Activated T-helper 17 cell treated with anti-CD3 and anti-CD28 coated beads, Interleukin-2, amount 50 U/mL, for 72 hours (primary cell): ENCODE measurements around the gene SLCO2A1. TPM values are rescaled to one million over a fixed set of nuclear protein-coding genes. Genes with fewer than 3 reads are reported as not detected.

Experiments
- ATAC-seq: fragments of 150-1000 bp; cut with Tn5 transposase; replicated peaks from 2 replicates; pipeline ENCODE4 v1.10.0; 2021; ENCODE audit warnings: mild to moderate bottlenecking, moderate library complexity
- H3K27ac Mint-ChIP-seq: one replicate; pipeline ENCODE4 v1.8.0; 2022; ENCODE audit warnings: mixed read lengths
- H3K27me3 Mint-ChIP-seq: one replicate; pipeline ENCODE4 v1.8.0; 2022; ENCODE audit warnings: mixed read lengths
- H3K36me3 Mint-ChIP-seq: one replicate; pipeline ENCODE4 v1.8.0; 2022; ENCODE audit warnings: low read depth, mild to moderate bottlenecking, mixed read lengths
- H3K4me1 Mint-ChIP-seq: one replicate; pipeline ENCODE4 v1.8.0; 2022; ENCODE audit warnings: mixed read lengths
- H3K4me3 Mint-ChIP-seq: one replicate; pipeline ENCODE4 v1.8.0; 2022; ENCODE audit warnings: mild to moderate bottlenecking, mixed read lengths
- H3K9me3 Mint-ChIP-seq: one replicate; pipeline ENCODE4 v1.8.0; 2022; ENCODE audit warnings: mixed read lengths
- total RNA-seq, 2 donors: library from RNA; stranded (reverse); gene quantifications; one replicate each; pipeline ENCODE4 v1.2.3, GENCODE V29; 2022

The SLCO2A1 gene
- total RNA-seq, 2 donors from 2014 or later, result not detected

GRCh38 chr3:134054231-134054630, 24.5 kb upstream of the SLCO2A1 start:
- Mint-ChIP-seq H3K27me3 (peaks cover 9% of the 10 kb centered on the region), H3K36me3 (no peaks in the 10 kb centered on the region), H3K4me1 (peaks cover 4% of the 10 kb centered on the region), H3K4me3 (no peak overlapping the region), H3K9me3 (no peaks in the 10 kb centered on the region), H3K27ac (no peak overlapping the region)
- no peak for ATAC-seq

- Mint-ChIP-seq H3K27me3 (peaks cover 4% of the 10 kb centered on the region), H3K27ac (no peak overlapping the region), H3K4me1 (peaks cover 4% of the 10 kb centered on the region), H3K36me3 (no peaks in the 10 kb centered on the region), H3K4me3 (no peak overlapping the region), H3K9me3 (no peaks in the 10 kb centered on the region)
- ATAC-seq, result no peak
Measured at GRCh38 chr3:134052370-134052769, 22.6 kb upstream of the SLCO2A1 start.

GRCh38 chr3:134049676-134050075, 20.0 kb upstream of the SLCO2A1 start:
- Mint-ChIP-seq H3K9me3 (peaks cover 10% of the 10 kb centered on the region), H3K4me1 (no peaks in the 10 kb centered on the region), H3K36me3 (no peaks in the 10 kb centered on the region), H3K27ac (no peak overlapping the region), H3K4me3 (no peak overlapping the region), H3K27me3 (no peaks in the 10 kb centered on the region)
- no peak for ATAC-seq

GRCh38 chr3:134048278-134048996, 18.7 kb upstream of the SLCO2A1 start:
- no peak overlapping the region for H3K27ac Mint-ChIP-seq
- H3K4me1 Mint-ChIP-seq, result no peaks in the 10 kb centered on the region
- ATAC-seq, result no peak
- H3K27me3 Mint-ChIP-seq, result no peaks in the 10 kb centered on the region
- H3K36me3 Mint-ChIP-seq, result no peaks in the 10 kb centered on the region
- H3K4me3 Mint-ChIP-seq, result no peak overlapping the region
- H3K9me3 Mint-ChIP-seq, result peaks cover 10% of the 10 kb centered on the region

GRCh38 chr3:134044459-134044858, 14.7 kb upstream of the SLCO2A1 start:
- H3K9me3 Mint-ChIP-seq, result peaks cover 10% of the 10 kb centered on the region
- no peaks in the 10 kb centered on the region for H3K36me3 Mint-ChIP-seq
- no peak for ATAC-seq
- no peak overlapping the region for H3K27ac Mint-ChIP-seq
- H3K4me3 Mint-ChIP-seq, result no peak overlapping the region
- H3K4me1 Mint-ChIP-seq, result no peaks in the 10 kb centered on the region
- peaks cover 3% of the 10 kb centered on the region for H3K27me3 Mint-ChIP-seq

GRCh38 chr3:134040066-134040465, 10.3 kb upstream of the SLCO2A1 start:
- Mint-ChIP-seq H3K27me3 (peaks cover 3% of the 10 kb centered on the region), H3K9me3 (no peaks in the 10 kb centered on the region), H3K4me1 (no peaks in the 10 kb centered on the region), H3K4me3 (no peak overlapping the region), H3K36me3 (no peaks in the 10 kb centered on the region), H3K27ac (no peak overlapping the region)
- ATAC-seq, result no peak

GRCh38 chr3:134039161-134039862, 9.6 kb upstream of the SLCO2A1 start:
- ATAC-seq, result no peak
- Mint-ChIP-seq H3K9me3 (no peaks in the 10 kb centered on the region), H3K27me3 (peaks cover 3% of the 10 kb centered on the region), H3K36me3 (no peaks in the 10 kb centered on the region), H3K4me3 (no peak overlapping the region), H3K27ac (no peak overlapping the region), H3K4me1 (no peaks in the 10 kb centered on the region)

DNA sequence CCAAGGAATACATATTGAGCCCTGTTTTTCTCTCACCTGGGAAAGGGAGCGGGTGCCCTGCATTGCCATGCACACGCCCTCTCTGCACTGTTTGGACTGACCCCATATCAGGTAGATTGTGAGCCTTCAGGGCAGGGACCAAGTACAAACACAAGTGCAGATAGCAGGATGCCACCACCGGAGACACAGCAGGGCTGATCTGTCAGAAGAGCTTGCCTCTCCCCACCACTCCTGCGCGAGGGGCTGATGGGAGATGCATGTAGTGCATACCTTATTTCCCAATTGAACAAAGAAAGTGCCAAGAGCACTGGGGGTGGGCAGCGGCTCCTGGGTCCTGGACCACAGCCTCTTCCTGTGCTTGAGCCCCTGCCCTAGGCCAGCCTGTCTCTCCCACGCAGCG, 9.0 kb upstream of the SLCO2A1 start:
- ATAC-seq, result no peak
- H3K4me1 Mint-ChIP-seq, result no peaks in the 10 kb centered on the region
- H3K36me3 Mint-ChIP-seq, result no peaks in the 10 kb centered on the region
- H3K27me3 Mint-ChIP-seq, result peaks cover 3% of the 10 kb centered on the region
- H3K27ac Mint-ChIP-seq, result no peak overlapping the region
- no peak overlapping the region for H3K4me3 Mint-ChIP-seq
- H3K9me3 Mint-ChIP-seq, result no peaks in the 10 kb centered on the region

- H3K4me1 Mint-ChIP-seq, result no peaks in the 10 kb centered on the region
Measured at GRCh38 chr3:134038071-134038491, 8.4 kb upstream of the SLCO2A1 start.

DNA sequence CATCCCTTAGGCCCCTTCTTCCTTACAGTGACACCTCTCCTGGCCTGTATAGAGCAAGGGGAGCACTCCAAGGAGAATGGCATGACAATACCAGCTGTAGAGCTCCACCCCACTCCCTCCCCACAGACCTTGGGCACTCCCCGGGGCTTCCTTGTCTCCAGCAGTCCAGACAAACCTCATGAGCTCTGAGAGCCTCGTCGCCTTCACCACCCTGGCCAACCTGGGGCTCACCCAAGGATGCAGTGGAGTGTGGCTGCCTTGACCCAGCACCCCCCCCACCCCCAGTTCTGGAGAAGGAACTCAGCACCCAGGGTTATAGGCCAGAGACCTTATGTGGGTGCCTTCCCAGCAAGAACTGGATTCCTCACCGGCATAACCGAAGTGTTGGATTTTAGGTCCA, 7.4 kb upstream of the SLCO2A1 start:
- H3K27ac Mint-ChIP-seq, result no peak overlapping the region
- H3K4me1 Mint-ChIP-seq, result no peaks in the 10 kb centered on the region
- H3K27me3 Mint-ChIP-seq, result peaks cover 13% of the 10 kb centered on the region
- H3K36me3 Mint-ChIP-seq, result no peaks in the 10 kb centered on the region
- ATAC-seq, result no peak
- no peaks in the 10 kb centered on the region for H3K9me3 Mint-ChIP-seq
- H3K4me3 Mint-ChIP-seq, result no peak overlapping the region

More at GRCh38 chr3:134038071-134038491, 8.4 kb upstream of the SLCO2A1 start:
- no peak for ATAC-seq
- Mint-ChIP-seq H3K9me3 (no peaks in the 10 kb centered on the region), H3K27me3 (peaks cover 8% of the 10 kb centered on the region), H3K27ac (no peak overlapping the region), H3K36me3 (no peaks in the 10 kb centered on the region), H3K4me3 (no peak overlapping the region)

DNA sequence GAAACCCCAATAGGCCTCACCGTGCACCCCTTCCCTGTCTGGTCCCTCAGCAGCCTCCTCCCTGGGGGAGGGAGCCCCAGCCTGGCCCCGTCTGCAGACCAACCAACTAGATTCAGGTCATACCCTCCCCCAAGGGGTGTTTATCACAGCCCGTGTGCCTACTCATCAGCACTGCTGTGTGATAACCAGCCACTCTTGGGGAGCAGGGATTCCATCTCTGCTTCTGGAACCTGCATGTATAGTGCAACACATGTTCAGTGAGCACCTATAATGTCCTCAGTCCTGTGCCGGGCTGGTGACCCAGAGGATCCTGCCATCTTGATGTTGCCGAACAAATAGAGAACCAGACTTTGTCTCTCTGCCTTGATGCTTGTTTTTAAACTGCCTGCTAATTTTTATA, 6.6 kb upstream of the SLCO2A1 start:
- Mint-ChIP-seq H3K36me3 (no peaks in the 10 kb centered on the region), H3K27me3 (peaks cover 13% of the 10 kb centered on the region), H3K27ac (no peak overlapping the region), H3K4me3 (no peak overlapping the region), H3K4me1 (no peaks in the 10 kb centered on the region), H3K9me3 (no peaks in the 10 kb centered on the region)
- no peak for ATAC-seq

- ATAC-seq, result no peak
- Mint-ChIP-seq H3K27me3 (peaks cover 12% of the 10 kb centered on the region), H3K4me1 (no peaks in the 10 kb centered on the region), H3K9me3 (no peaks in the 10 kb centered on the region), H3K36me3 (no peaks in the 10 kb centered on the region), H3K27ac (no peak overlapping the region), H3K4me3 (no peak overlapping the region)
Measured at GRCh38 chr3:134035836-134036235, 6.1 kb upstream of the SLCO2A1 start.

- Mint-ChIP-seq H3K4me3 (no peak overlapping the region), H3K27me3 (peaks cover 21% of the 10 kb centered on the region), H3K27ac (no peak overlapping the region), H3K4me1 (no peaks in the 10 kb centered on the region), H3K36me3 (no peaks in the 10 kb centered on the region), H3K9me3 (no peaks in the 10 kb centered on the region)
- ATAC-seq, result no peak
Measured at GRCh38 chr3:134034005-134034785, 4.5 kb upstream of the SLCO2A1 start.

GRCh38 chr3:134033315-134033996, 3.7 kb upstream of the SLCO2A1 start:
- H3K36me3 Mint-ChIP-seq, result no peaks in the 10 kb centered on the region
- H3K27ac Mint-ChIP-seq, result no peak overlapping the region
- H3K9me3 Mint-ChIP-seq, result no peaks in the 10 kb centered on the region
- no peaks in the 10 kb centered on the region for H3K4me1 Mint-ChIP-seq
- ATAC-seq, result no peak
- H3K27me3 Mint-ChIP-seq, result peaks cover 29% of the 10 kb centered on the region
- H3K4me3 Mint-ChIP-seq, result no peak overlapping the region
